Measurements from ENCODE around the gene KCNH5. TPM values are rescaled to one million over a fixed set of nuclear protein-coding genes. Genes with fewer than 3 reads are reported as not detected.
A peak's percentile ranks its signal among the peaks of the same experiment; 100 is the strongest.

KCNH5 gene
- total and polyA plus RNA-seq, 2 of the 13 experiments (the other 11 are each of a cell fraction or from before 2014, with no cell fraction given): not detected

DNA sequence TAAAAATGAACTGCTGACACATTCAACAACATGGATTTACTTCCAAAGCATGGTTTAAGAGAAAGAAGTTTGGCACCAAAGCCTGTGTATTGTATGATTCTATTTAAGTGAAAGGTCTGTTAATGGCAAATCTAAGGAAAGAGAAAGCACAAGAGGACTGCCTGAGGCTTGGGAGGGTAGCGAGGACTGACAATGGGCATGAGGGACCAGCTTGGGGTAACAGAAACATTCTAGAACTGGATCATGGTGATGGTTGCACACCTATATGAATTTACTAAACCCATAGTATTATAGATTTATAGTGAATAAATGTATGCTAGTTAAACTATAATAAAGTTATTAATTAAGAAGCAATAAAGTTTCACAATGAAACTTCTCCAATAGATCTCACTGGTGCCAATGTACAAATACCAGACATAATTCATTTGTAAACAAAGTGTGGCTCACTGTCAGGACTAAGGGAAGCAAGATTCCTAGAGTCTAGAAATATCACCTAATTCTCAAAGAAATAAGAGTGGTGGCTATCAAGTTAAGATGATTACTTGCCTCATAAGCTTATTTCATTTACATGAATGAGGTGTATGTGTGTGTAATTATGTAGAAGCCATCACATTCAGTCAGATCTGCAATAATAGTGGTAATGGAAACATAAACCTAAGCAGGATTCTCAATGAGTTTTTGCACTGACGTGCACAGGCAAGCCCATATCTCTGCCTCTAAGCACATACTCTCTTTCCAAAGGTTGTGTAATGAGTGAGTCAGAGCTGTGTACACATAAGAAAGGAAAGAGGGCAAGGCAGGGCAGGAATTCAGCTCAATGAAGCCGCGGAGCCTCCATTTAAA is 353.4 kb downstream of the KCNH5 start (continued):
- TF ChIP-seq HMGXB3 (CRISPR knock-in tag; IDR thresholded peaks at IDR 0.05; ENCODE audit: borderline replicate concordance) (no peak), ZBTB40 (IDR thresholded peaks at IDR 0.05) (no peak), ZBTB40 (CRISPR knock-in tag; IDR thresholded peaks at IDR 0.05) (no peak; the same call in 1 of the 2 replicates), TCF12 (IDR thresholded peaks at IDR 0.05) (no peak), TCF12 (CRISPR knock-in tag; IDR thresholded peaks at IDR 0.05) (no peak), DBP (CRISPR knock-in tag; IDR thresholded peaks at IDR 0.05; ENCODE audit: not compliant biosample characterization) (no peak), NPAS2 (CRISPR knock-in tag; IDR thresholded peaks at IDR 0.05; ENCODE audit: borderline replicate concordance) (no peak), THRA (CRISPR knock-in tag; IDR thresholded peaks at IDR 0.05; ENCODE audit: borderline replicate concordance) (peak; percentile 93; the same call in 1 of the 2 replicates)
- TF ChIP-seq, protein P1, sequence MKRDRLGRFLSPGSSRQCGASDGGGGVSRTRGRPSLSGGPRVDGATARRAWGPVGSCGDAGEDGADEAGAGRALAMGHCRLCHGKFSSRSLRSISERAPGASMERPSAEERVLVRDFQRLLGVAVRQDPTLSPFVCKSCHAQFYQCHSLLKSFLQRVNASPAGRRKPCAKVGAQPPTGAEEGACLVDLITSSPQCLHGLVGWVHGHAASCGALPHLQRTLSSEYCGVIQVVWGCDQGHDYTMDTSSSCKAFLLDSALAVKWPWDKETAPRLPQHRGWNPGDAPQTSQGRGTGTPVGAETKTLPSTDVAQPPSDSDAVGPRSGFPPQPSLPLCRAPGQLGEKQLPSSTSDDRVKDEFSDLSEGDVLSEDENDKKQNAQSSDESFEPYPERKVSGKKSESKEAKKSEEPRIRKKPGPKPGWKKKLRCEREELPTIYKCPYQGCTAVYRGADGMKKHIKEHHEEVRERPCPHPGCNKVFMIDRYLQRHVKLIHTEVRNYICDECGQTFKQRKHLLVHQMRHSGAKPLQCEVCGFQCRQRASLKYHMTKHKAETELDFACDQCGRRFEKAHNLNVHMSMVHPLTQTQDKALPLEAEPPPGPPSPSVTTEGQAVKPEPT (CRISPR knock-in tag; IDR thresholded peaks at IDR 0.05; ENCODE audit: low read depth): no peak
